IMR-90 (cell line): ENCODE measurements around the gene CETN1. TPM values are rescaled to one million over a fixed set of nuclear protein-coding genes. Genes with fewer than 3 reads are reported as not detected.
A peak's percentile ranks its signal among the peaks of the same experiment; 100 is the strongest.

Source experiments
- ATAC-seq: fragments of 200-7000 bp; cut with Tn5 transposase; 2 replicates; pipeline ENCODE4 v1.9.1; 2020; ENCODE audit warnings: low read depth, mild to moderate bottlenecking, moderate library complexity
- BruUV-seq: library from RNA; stranded (reverse); fragments of 400-500 nt; replicated peaks from 2 replicates; lab custom pipeline; 2021; lab: Mats Ljungman, UMichigan
- CTCF ChIA-PET: fragments of 300-600 bp; formaldehyde crosslinking; extraction: SDS; loops from one replicate; lab custom pipeline; 2021; ENCODE audit warnings: antibody characterized with exemption; lab: Yijun Ruan, JAX
- POLR2A ChIA-PET: fragments of 300-600 bp; sonication (Branson Sonifier 250); formaldehyde crosslinking; loops from one replicate; lab custom pipeline; 2022; ENCODE audit warnings: antibody characterized with exemption; ENCODE audit not compliant: unreplicated experiment; lab: Charles Lee
- DNase-seq: peaks from one replicate; pipeline ENCODE4 v3.0.0; 2013
- H2AFZ ChIP-seq: replicated peaks from 2 replicates; pipeline ENCODE3; 2013; ENCODE audit warnings: low read length, mild to moderate bottlenecking; ENCODE audit not compliant: poor library complexity
- H2AK5ac ChIP-seq: 2 replicates; pipeline ENCODE4 v1.6.1; 2013; ENCODE audit warnings: low read depth, low read length, inconsistent platforms
- H2AK9ac ChIP-seq: replicated peaks from 2 replicates; pipeline ENCODE3; 2013; ENCODE audit warnings: mild to moderate bottlenecking, low read depth, low read length, moderate library complexity; ENCODE audit not compliant: poor library complexity
- H2BK120ac ChIP-seq: 2 replicates; pipeline ENCODE4 v1.6.1; 2013; ENCODE audit warnings: low read depth, low read length, inconsistent platforms
- H2BK15ac ChIP-seq: 3 replicates; pipeline ENCODE4 v1.6.1; 2013; ENCODE audit warnings: low read depth, low read length, inconsistent platforms
- H2BK20ac ChIP-seq: 2 replicates; pipeline ENCODE4 v1.6.1; 2013; ENCODE audit warnings: low read depth, mild to moderate bottlenecking, inconsistent platforms, low read length, moderate library complexity
- H2BK5ac ChIP-seq: 2 replicates; pipeline ENCODE4 v1.6.1; 2013; ENCODE audit warnings: mild to moderate bottlenecking, low read depth, low read length, inconsistent platforms; ENCODE audit not compliant: poor library complexity, severe bottlenecking
- H3K14ac ChIP-seq: replicated peaks from 2 replicates; pipeline ENCODE4 v1.6.1; 2013; ENCODE audit warnings: low read depth, low read length, inconsistent platforms
- H3K18ac ChIP-seq: 2 replicates; pipeline ENCODE4 v1.6.1; 2013; ENCODE audit warnings: low read depth, low read length, control low read depth
- H3K23ac ChIP-seq: 2 replicates; pipeline ENCODE4 v1.6.1; 2013; ENCODE audit warnings: low read depth, low read length, inconsistent platforms
- H3K27ac ChIP-seq: 2 replicates; pipeline ENCODE4 v1.5.1; 2013; ENCODE audit warnings: mild to moderate bottlenecking, control low read depth, low read length; ENCODE audit not compliant: insufficient read depth
- H3K27me3 ChIP-seq: 2 replicates; pipeline ENCODE4 v1.6.1; 2013; ENCODE audit warnings: low read length; ENCODE audit not compliant: control insufficient read depth, insufficient read depth
- H3K36me3 ChIP-seq: 2 replicates; pipeline ENCODE4 v1.6.1; 2013; ENCODE audit warnings: low read length, mixed read lengths; ENCODE audit not compliant: control insufficient read depth, insufficient read depth
- H3K4ac ChIP-seq: 2 replicates; pipeline ENCODE4 v1.6.1; 2013; ENCODE audit warnings: low read depth, low read length, inconsistent platforms
- H3K4me1 ChIP-seq: 2 replicates; pipeline ENCODE4 v1.6.1; 2013; ENCODE audit warnings: low read length, mixed read lengths; ENCODE audit not compliant: control insufficient read depth, insufficient read depth
- H3K4me2 ChIP-seq: 2 replicates; pipeline ENCODE4 v1.6.1; 2013; ENCODE audit warnings: low read depth, mild to moderate bottlenecking, control low read depth, low read length, moderate library complexity
- H3K4me3 ChIP-seq: 2 replicates; pipeline ENCODE4 v1.5.1; 2013; ENCODE audit warnings: low read depth, mild to moderate bottlenecking, control low read depth, low read length, moderate library complexity; ENCODE audit not compliant: insufficient read depth
- H3K56ac ChIP-seq: 2 replicates; pipeline ENCODE4 v1.6.1; 2013; ENCODE audit warnings: low read length, inconsistent platforms; ENCODE audit not compliant: insufficient read depth; ENCODE audit errors: extremely low read depth
- H3K79me1 ChIP-seq, 2 experiments: 2 replicates each; pipeline ENCODE4 v1.6.1; 2013; ENCODE audit warnings: low read length in 2 of 2, inconsistent platforms in 1 of 2, low read depth in 1 of 2
- H3K9ac ChIP-seq: 2 replicates; pipeline ENCODE4 v1.6.1; 2013; ENCODE audit warnings: low read depth, low read length, control low read depth
- H3K9me1 ChIP-seq: 2 replicates; pipeline ENCODE4 v1.6.1; 2013; ENCODE audit warnings: low read length, inconsistent platforms; ENCODE audit not compliant: insufficient read depth
- H3K9me3 ChIP-seq: 2 replicates; pipeline ENCODE4 v1.6.1; 2013; ENCODE audit warnings: low read length; ENCODE audit not compliant: control insufficient read depth, insufficient read depth
- H4K20me1 ChIP-seq: 2 replicates; pipeline ENCODE4 v1.6.1; 2013; ENCODE audit warnings: low read length, inconsistent platforms; ENCODE audit not compliant: insufficient read depth
- H4K5ac ChIP-seq: 2 replicates; pipeline ENCODE4 v1.6.1; 2013; ENCODE audit warnings: mild to moderate bottlenecking, low read depth, low read length, control low read depth
- H4K8ac ChIP-seq, 2 experiments: 2 replicates each; pipeline ENCODE4 v1.6.1; 2013; ENCODE audit warnings: low read depth in 2 of 2, low read length in 2 of 2, control low read depth in 1 of 2, inconsistent platforms in 1 of 2
- H4K91ac ChIP-seq: 2 replicates; pipeline ENCODE4 v1.6.1; 2013; ENCODE audit warnings: low read depth, low read length, inconsistent platforms; ENCODE audit not compliant: insufficient read depth
- CEBPB ChIP-seq: IDR thresholded peaks from 2 replicates; pipeline ENCODE4 v1.6.1; 2012; ENCODE audit warnings: low read depth, low read length, improper control_type of control experiment
- ELK1 ChIP-seq: fragments of 150-350 bp; IDR thresholded peaks from 2 replicates; pipeline ENCODE4 v1.6.1; 2016; ENCODE audit warnings: low read depth, mild to moderate bottlenecking, low read length, moderate library complexity, borderline replicate concordance
- FOS ChIP-seq: fragments of 150-350 bp; IDR thresholded peaks from 2 replicates; pipeline ENCODE4 v1.6.1; 2016; ENCODE audit warnings: low read depth, low read length
- NFE2L2 ChIP-seq: fragments of 150-350 bp; IDR thresholded peaks from 2 replicates; pipeline ENCODE4 v1.6.1; 2016; ENCODE audit warnings: low read depth, mild to moderate bottlenecking, low read length
- WGBS, 2 experiments: methylation state at CpG; one replicate each; pipeline versions ENCODE4 v1.1.5 to v1.1.7; 2013; ENCODE audit warnings: missing lambda C conversion rate in 2 of 2; ENCODE audit not compliant: insufficient read length in 1 of 2; ENCODE audit errors: extremely low coverage in 2 of 2; 5-methylcytosine and 5-hydroxymethylcytosine counted together
- dilution Hi-C: fragments of 300-500 bp; cut with HindIII; formaldehyde crosslinking; loops from one replicate; pipeline ENCODE4 v1.14.3; 2018; ENCODE audit warnings: low sequenced_read_pairs; ENCODE audit not compliant: unreplicated experiment
- in situ Hi-C: fragments of 300-500 bp; cut with MboI; formaldehyde crosslinking; loops from 3 replicates; pipeline ENCODE4 v1.14.3; 2019; ENCODE audit warnings: low sequenced_read_pairs, inconsistent platforms, mixed read lengths
- intact Hi-C: fragments of 100-400 bp; cut with micrococcal nuclease; formaldehyde crosslinking; loops from 2 replicates; pipeline ENCODE4 v1.10.0; 2022
- polyA plus RNA-seq, 3 experiments: library from polyadenylated mRNA; depleted of rRNA; stranded (reverse); fragments of >200 nt; gene quantifications; 2 replicates each; pipeline ENCODE4 v1.2.3, GENCODE V29; 2012; ENCODE audit warnings: low replicate concordance in 1 of 3
- total RNA-seq: library from RNA; depleted of rRNA; stranded (reverse); fragments of >200 nt; gene quantifications from 2 replicates; pipeline ENCODE4 v1.2.3, GENCODE V29; 2012

CETN1 gene
- total and polyA plus RNA-seq, 2 of the 4 experiments (the other 2 are of a cell fraction): not detected

GRCh38 chr18:627231-627630 lies 47.1 kb downstream of the CETN1 start:
- H2AK5ac ChIP-seq: no peak overlapping the region
- no CpG with 5 or more reads among the region's 2 CpGs for whole genome bisulfite sequencing, 2 experiments
- H3K9ac ChIP-seq: no peak overlapping the region
- H3K27ac ChIP-seq: no peak overlapping the region
- H3K4me1 ChIP-seq: no peaks in the 10 kb centered on the region; the same call in 1 of the 2 replicates
- no peaks in the 10 kb centered on the region for H3K9me3 ChIP-seq
- intact Hi-C loops: no loop called here
- no peak overlapping the region for H4K91ac ChIP-seq
- H3K23ac ChIP-seq: no peak overlapping the region
- no peak overlapping the region; the same call in 1 of the 2 replicates for H3K4me2 ChIP-seq
- H3K56ac ChIP-seq: no peak overlapping the region
- no peak overlapping the region for H2AFZ ChIP-seq
- H3K36me3 ChIP-seq: no peaks in the 10 kb centered on the region
- in situ Hi-C loops: no loop called here
- CTCF ChIA-PET: interaction anchor here (0.8 to 1.5 kb wide), 2 partner anchors 205 to 212 kb away, joined by 3 to 7 read pairs; no protein-coding TSS in a partner anchor
- no peak overlapping the region for H2BK20ac ChIP-seq
- no peak overlapping the region for H2AK9ac ChIP-seq
- H3K4ac ChIP-seq: no peak overlapping the region
- TF ChIP-seq CEBPB (0 out of 2 replicates have a peak, but pooled peaks have one; percentile 13), FOS (no peak), ELK1 (no peak), NFE2L2 (no peak)
- no TSS peak for BruUV-seq
- H3K27me3 ChIP-seq: peaks cover 6% of the 10 kb centered on the region
- ATAC-seq: peak; percentile 40
- H2BK5ac ChIP-seq: no peak overlapping the region
- H3K4me3 ChIP-seq: no peak overlapping the region
- no peaks in the 10 kb centered on the region for H3K79me1 ChIP-seq
- peak; percentile 8 for DNase-seq
- no peak overlapping the region for H4K5ac ChIP-seq
- no peaks in the 10 kb centered on the region for H4K20me1 ChIP-seq
- no peak overlapping the region for H2BK15ac ChIP-seq
- dilution Hi-C loops: no loop called here
- H3K18ac ChIP-seq: no peak overlapping the region
- H3K9me1 ChIP-seq: 0 out of 2 replicates have a peak, but pooled peaks cover 3% of the 10 kb centered on the region
- no peak overlapping the region for H2BK120ac ChIP-seq
- no peak overlapping the region for H4K8ac ChIP-seq
- no peak overlapping the region for H3K14ac ChIP-seq
- POLR2A ChIA-PET: no interaction called here
